GM23338 (cell line): ENCODE results near the gene AKT1S1. TPM values are rescaled to one million over a fixed set of nuclear protein-coding genes. Genes with fewer than 3 reads are reported as not detected.
A peak's percentile ranks its signal among the peaks of the same experiment; 100 is the strongest.

Experiments
- ATAC-seq: fragments of 200-7000 bp; cut with Tn5 transposase; 3 replicates; pipeline ENCODE4 v1.9.1; 2020
- DNase-seq: peaks from one replicate; pipeline ENCODE4 v3.0.0-alpha.2; 2015; ENCODE audit warnings: low spot score
- H2AFZ ChIP-seq: fragments of 200-600 bp; sonication (generic); 2 replicates; pipeline ENCODE4 v1.8.0; 2016; ENCODE audit warnings: antibody characterized with exemption, mild to moderate bottlenecking, moderate library complexity
- H3F3A ChIP-seq: fragments of 200-600 bp; sonication (generic); replicated peaks from 2 replicates; pipeline ENCODE4 v1.8.0; 2017; ENCODE audit warnings: antibody characterized with exemption, mixed run types, low read depth
- H3K27ac ChIP-seq: fragments of 200-600 bp; sonication (generic); 2 replicates; pipeline ENCODE4 v1.6.1; 2016; ENCODE audit warnings: low read depth
- H3K27me3 ChIP-seq: fragments of 200-600 bp; sonication (generic); 2 replicates; pipeline ENCODE4 v1.8.0; 2016; ENCODE audit warnings: mild to moderate bottlenecking, mixed run types, moderate library complexity; ENCODE audit not compliant: insufficient read depth
- H3K36me3 ChIP-seq: fragments of 200-600 bp; sonication (generic); 2 replicates; pipeline ENCODE4 v1.8.0; 2016; ENCODE audit warnings: mild to moderate bottlenecking; ENCODE audit not compliant: insufficient read depth
- H3K4me1 ChIP-seq: fragments of 200-600 bp; sonication (generic); 2 replicates; pipeline ENCODE4 v1.8.0; 2016; ENCODE audit warnings: mild to moderate bottlenecking, moderate library complexity; ENCODE audit not compliant: insufficient read depth
- H3K4me2 ChIP-seq: fragments of 200-600 bp; sonication (generic); 2 replicates; pipeline ENCODE4 v1.7.1; 2017; ENCODE audit warnings: mixed run types
- H3K4me3 ChIP-seq: fragments of 200-600 bp; sonication (generic); 2 replicates; pipeline ENCODE4 v1.6.1; 2016; ENCODE audit warnings: mixed run types
- H3K79me2 ChIP-seq: fragments of 200-600 bp; sonication (generic); replicated peaks from 2 replicates; pipeline ENCODE4 v1.8.0; 2017; ENCODE audit warnings: mild to moderate bottlenecking; ENCODE audit not compliant: insufficient read depth
- H3K9me2 ChIP-seq: fragments of 200-600 bp; sonication (generic); 2 replicates; pipeline ENCODE4 v1.8.0; 2017; ENCODE audit not compliant: insufficient read depth
- H4K20me1 ChIP-seq: fragments of 200-600 bp; sonication (generic); replicated peaks from 2 replicates; pipeline ENCODE4 v1.8.0; 2017; ENCODE audit warnings: mild to moderate bottlenecking; ENCODE audit not compliant: insufficient read depth
- H3K27ac Mint-ChIP-seq: 2 replicates; pipeline ENCODE4 v1.8.0; 2020; ENCODE audit warnings: inconsistent platforms, mild to moderate bottlenecking, moderate library complexity, mixed read lengths
- H3K27me3 Mint-ChIP-seq: 3 replicates; pipeline ENCODE4 v1.8.0; 2022; ENCODE audit warnings: low read depth, mild to moderate bottlenecking, moderate library complexity, mixed read lengths, inconsistent platforms; ENCODE audit not compliant: insufficient read depth, poor library complexity
- H3K36me3 Mint-ChIP-seq: 3 replicates; pipeline ENCODE4 v1.8.0; 2021; ENCODE audit warnings: low read depth, mild to moderate bottlenecking, inconsistent platforms, moderate library complexity, mixed read lengths
- H3K4me1 Mint-ChIP-seq: 3 replicates; pipeline ENCODE4 v1.8.0; 2020; ENCODE audit warnings: mild to moderate bottlenecking, inconsistent platforms, mixed read lengths
- H3K4me3 Mint-ChIP-seq: 3 replicates; pipeline ENCODE4 v1.8.0; 2021; ENCODE audit warnings: moderate library complexity, mild to moderate bottlenecking, inconsistent platforms, mixed read lengths
- H3K9me3 Mint-ChIP-seq: 3 replicates; pipeline ENCODE4 v1.8.0; 2020; ENCODE audit warnings: moderate library complexity, mild to moderate bottlenecking, inconsistent platforms, mixed read lengths
- CREB1 ChIP-seq: fragments of 250-450 bp; sonication (Bioruptor Pico); IDR thresholded peaks from 2 replicates; pipeline ENCODE4 v1.5.0; 2020; ENCODE audit warnings: low read depth, mild to moderate bottlenecking, moderate library complexity
- CTCF ChIP-seq, 2 experiments: fragments of 200-600 bp in 1 of 2; sonication (generic) in 1 of 2; conservative IDR thresholded peaks; 2 replicates each; pipeline versions ENCODE4 v1.5.1 to v1.6.1; 2016 to 2017; ENCODE audit warnings: antibody characterized with exemption in 2 of 2, low read depth in 2 of 2, mild to moderate bottlenecking in 2 of 2, moderate library complexity in 1 of 2
- EZH2 ChIP-seq: fragments of 200-600 bp; sonication (generic); IDR thresholded peaks from one replicate; pipeline ENCODE4 v1.8.0; 2017; ENCODE audit warnings: antibody characterized with exemption, mild to moderate bottlenecking, low read depth; ENCODE audit not compliant: unreplicated experiment
- EZH2phosphoT487 ChIP-seq: fragments of 200-600 bp; sonication (generic); IDR thresholded peaks from one replicate; pipeline ENCODE4 v1.8.1; 2018; ENCODE audit warnings: antibody characterized with exemption; ENCODE audit not compliant: unreplicated experiment
- JUNB ChIP-seq: IDR thresholded peaks from one replicate; pipeline ENCODE4 v1.6.1; 2016; ENCODE audit warnings: antibody characterized with exemption; ENCODE audit not compliant: unreplicated experiment
- NANOG ChIP-seq: IDR thresholded peaks from 2 replicates; pipeline ENCODE4 v1.6.1; 2016; ENCODE audit warnings: antibody characterized with exemption, borderline replicate concordance
- POLR2AphosphoS5 ChIP-seq: IDR thresholded peaks from 2 replicates; pipeline ENCODE4 v1.6.1; 2016; ENCODE audit warnings: antibody characterized with exemption, low read depth
- STAT1 ChIP-seq: IDR thresholded peaks from one replicate; pipeline ENCODE4 v1.6.1; 2016; ENCODE audit warnings: antibody characterized with exemption; ENCODE audit not compliant: unreplicated experiment
- ZNF114 ChIP-seq: fragments of 250-450 bp; sonication (Bioruptor Pico); IDR thresholded peaks from 2 replicates; pipeline ENCODE4 v1.5.0; 2020; ENCODE audit warnings: mild to moderate bottlenecking, moderate library complexity
- ZNF462 ChIP-seq: fragments of 250-450 bp; sonication (Bioruptor Pico); IDR thresholded peaks from 2 replicates; pipeline ENCODE4 v1.5.0; 2020; ENCODE audit warnings: mild to moderate bottlenecking, moderate library complexity
- polyA plus RNA-seq: library from polyadenylated mRNA; unstranded; fragments of >200 nt; fragmentation: Nextera tagmentation; extraction: Ambion mirVana; gene quantifications from 2 replicates; pipeline ENCODE4 v1.2.1, GENCODE V29; 2016
- total RNA-seq: library from RNA; depleted of rRNA; stranded (reverse); fragments of >200 nt; shearing (Covaris generic); gene quantifications from 2 replicates; pipeline ENCODE4 v1.2.3, GENCODE V29; 2014
- TF ChIP-seq, protein P1 (sequence below): IDR thresholded peaks from 2 replicates; pipeline ENCODE4 v1.6.1; 2016; ENCODE audit warnings: antibody characterized with exemption

The AKT1S1 gene
- total and polyA plus RNA-seq, 2 experiments from 2014 or later = 21.5 to 28.6 TPM

DNA sequence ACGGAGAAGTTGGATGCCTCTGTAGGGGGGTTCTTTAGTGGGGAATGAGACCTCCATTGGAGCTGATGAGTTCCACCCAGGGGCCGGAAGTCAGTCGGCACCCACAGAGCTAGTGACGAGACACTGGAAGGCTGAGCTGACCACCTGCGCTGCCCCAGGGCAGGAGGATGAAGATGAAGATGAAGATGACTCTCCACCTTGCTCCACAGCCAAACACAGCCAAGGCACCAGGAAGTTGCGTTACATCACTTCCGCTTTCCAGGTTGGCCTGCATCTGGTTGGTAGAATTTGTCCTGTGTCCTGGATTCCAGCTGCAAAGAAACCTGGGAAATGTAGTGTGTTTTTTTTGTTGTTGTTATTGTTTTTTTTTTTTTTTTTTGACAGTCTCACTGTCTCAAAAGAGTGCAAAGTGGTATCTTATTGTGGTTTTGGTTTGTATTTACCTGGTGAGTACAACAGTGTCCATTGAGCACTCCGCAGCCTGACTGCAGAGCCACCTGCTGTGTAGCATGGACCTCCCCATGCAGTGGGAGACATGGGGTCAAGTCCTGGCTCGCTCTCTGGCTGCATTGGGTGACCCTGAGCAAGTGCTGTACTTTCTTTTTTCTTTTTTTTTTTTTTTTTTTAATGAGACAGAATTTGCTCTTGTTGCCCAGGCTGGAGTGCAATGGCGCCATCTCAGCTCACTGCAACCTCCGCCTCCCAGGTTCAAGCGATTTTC, 2.2 kb upstream of the AKT1S1 start:
- H3K4me3 Mint-ChIP-seq = no peak overlapping the region
- peaks cover 62% of the 10 kb centered on the region for H3K36me3 Mint-ChIP-seq

More for the DNA sequence above, 2.2 kb upstream of the AKT1S1 start:
- peaks cover 16% of the 10 kb centered on the region; the same call in 1 of the 2 replicates for H3K4me1 ChIP-seq
- TF ChIP-seq ZNF462 (CRISPR knock-in tag) = no peak
- TF ChIP-seq CTCF (conservative IDR thresholded peaks at IDR 0.05; ENCODE audit: low read depth in 2 of 2) = no peak
- TF ChIP-seq, protein P1, sequence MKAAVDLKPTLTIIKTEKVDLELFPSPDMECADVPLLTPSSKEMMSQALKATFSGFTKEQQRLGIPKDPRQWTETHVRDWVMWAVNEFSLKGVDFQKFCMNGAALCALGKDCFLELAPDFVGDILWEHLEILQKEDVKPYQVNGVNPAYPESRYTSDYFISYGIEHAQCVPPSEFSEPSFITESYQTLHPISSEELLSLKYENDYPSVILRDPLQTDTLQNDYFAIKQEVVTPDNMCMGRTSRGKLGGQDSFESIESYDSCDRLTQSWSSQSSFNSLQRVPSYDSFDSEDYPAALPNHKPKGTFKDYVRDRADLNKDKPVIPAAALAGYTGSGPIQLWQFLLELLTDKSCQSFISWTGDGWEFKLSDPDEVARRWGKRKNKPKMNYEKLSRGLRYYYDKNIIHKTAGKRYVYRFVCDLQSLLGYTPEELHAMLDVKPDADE = no peak
- no peak for TF ChIP-seq EZH2phosphoT487
- no peak for TF ChIP-seq ZNF114 (CRISPR knock-in tag)
- TF ChIP-seq NANOG = no peak
- no peak for TF ChIP-seq POLR2AphosphoS5
- TF ChIP-seq CREB1 (CRISPR knock-in tag) = no peak
- no peak for TF ChIP-seq JUNB
- no peak for TF ChIP-seq EZH2
- no peak for TF ChIP-seq STAT1
- peaks cover 8% of the 10 kb centered on the region for H4K20me1 ChIP-seq
- H3K27ac ChIP-seq = peak overlapping the region; percentile 96
- H3K79me2 ChIP-seq = peaks cover 35% of the 10 kb centered on the region
- H3K27me3 Mint-ChIP-seq = peaks cover 18% of the 10 kb centered on the region
- DNase-seq (no peak), ATAC-seq (no peak)
- peaks cover 26% of the 10 kb centered on the region for H3K4me1 Mint-ChIP-seq
- H2AFZ ChIP-seq = no peak overlapping the region
- H3K4me3 ChIP-seq = peak overlapping the region; percentile 63
- peak overlapping the region; percentile 92; the same call in 1 of the 2 replicates for H3K4me2 ChIP-seq
- H3K9me2 ChIP-seq = no peaks in the 10 kb centered on the region
- H3K27me3 ChIP-seq = no peaks in the 10 kb centered on the region
- H3K27ac Mint-ChIP-seq = no peak overlapping the region
- H3K9me3 Mint-ChIP-seq = peaks cover 3% of the 10 kb centered on the region; the same call in 1 of the 3 replicates
- H3F3A ChIP-seq = peaks cover 12% of the 10 kb centered on the region; the same call in 1 of the 2 replicates
- H3K36me3 ChIP-seq = peaks cover 35% of the 10 kb centered on the region
